ENCODE measurements around the gene DIP2A.

GRCh38 chr21:46427516-46427915, 31.2 kb upstream of the DIP2A start:
- TF ChIP-seq, protein P1, sequence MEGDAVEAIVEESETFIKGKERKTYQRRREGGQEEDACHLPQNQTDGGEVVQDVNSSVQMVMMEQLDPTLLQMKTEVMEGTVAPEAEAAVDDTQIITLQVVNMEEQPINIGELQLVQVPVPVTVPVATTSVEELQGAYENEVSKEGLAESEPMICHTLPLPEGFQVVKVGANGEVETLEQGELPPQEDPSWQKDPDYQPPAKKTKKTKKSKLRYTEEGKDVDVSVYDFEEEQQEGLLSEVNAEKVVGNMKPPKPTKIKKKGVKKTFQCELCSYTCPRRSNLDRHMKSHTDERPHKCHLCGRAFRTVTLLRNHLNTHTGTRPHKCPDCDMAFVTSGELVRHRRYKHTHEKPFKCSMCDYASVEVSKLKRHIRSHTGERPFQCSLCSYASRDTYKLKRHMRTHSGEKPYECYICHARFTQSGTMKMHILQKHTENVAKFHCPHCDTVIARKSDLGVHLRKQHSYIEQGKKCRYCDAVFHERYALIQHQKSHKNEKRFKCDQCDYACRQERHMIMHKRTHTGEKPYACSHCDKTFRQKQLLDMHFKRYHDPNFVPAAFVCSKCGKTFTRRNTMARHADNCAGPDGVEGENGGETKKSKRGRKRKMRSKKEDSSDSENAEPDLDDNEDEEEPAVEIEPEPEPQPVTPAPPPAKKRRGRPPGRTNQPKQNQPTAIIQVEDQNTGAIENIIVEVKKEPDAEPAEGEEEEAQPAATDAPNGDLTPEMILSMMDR (optimal IDR thresholded peaks at IDR 0.05 in 1 of 3, IDR thresholded peaks at IDR 0.05 in 1 of 3, conservative IDR thresholded peaks at IDR 0.05 in 1 of 3; ENCODE audit: extremely low read depth in 1 of 3, insufficient read depth in 2 of 3, low read length in 3 of 3): no peak
- no peak for TF ChIP-seq EZH2 (IDR thresholded peaks at IDR 0.05; ENCODE audit: low read length)

Data from keratinocyte (primary cell).